ENCODE results near the gene IGFLR1. TPM values are rescaled to one million over a fixed set of nuclear protein-coding genes. Genes with fewer than 3 reads are reported as not detected.

The IGFLR1 gene
- total RNA-seq, 1 experiment from 2014 or later, result 9.9 TPM

GRCh38 chr19:35716801-35717664 is 25.2 kb downstream of the IGFLR1 start (continued):
- TF ChIP-seq MLX (CRISPR knock-in tag; IDR thresholded peaks at IDR 0.05) (no peak), GTF2I (CRISPR knock-in tag; conservative IDR thresholded peaks at IDR 0.05) (0 out of 2 replicates have a peak, but pooled peaks have one; percentile 28), SOX15 (CRISPR knock-in tag; IDR thresholded peaks at IDR 0.05) (no peak), CBFB (CRISPR knock-in tag; IDR thresholded peaks at IDR 0.05; ENCODE audit: low read depth) (no peak; the same call in 1 of the 2 replicates), ATF2 (CRISPR knock-in tag; IDR thresholded peaks at IDR 0.05; ENCODE audit: borderline replicate concordance, low read depth) (no peak), USF1 (CRISPR knock-in tag; IDR thresholded peaks at IDR 0.05) (no peak; the same call in 1 of the 2 replicates), E2F4 (CRISPR knock-in tag; IDR thresholded peaks at IDR 0.05; ENCODE audit: borderline replicate concordance, low read depth) (no peak), PREB (CRISPR knock-in tag; IDR thresholded peaks at IDR 0.05; ENCODE audit: borderline replicate concordance) (no peak), PRDM15 (CRISPR knock-in tag; IDR thresholded peaks at IDR 0.05) (no peak), JUN (CRISPR knock-in tag; IDR thresholded peaks at IDR 0.05) (no peak), E2F5 (CRISPR knock-in tag; IDR thresholded peaks at IDR 0.05) (peak; percentile 68), ATF3 (CRISPR knock-in tag; conservative IDR thresholded peaks at IDR 0.05) (no peak), ARID4B (CRISPR knock-in tag; IDR thresholded peaks at IDR 0.05; ENCODE audit: borderline replicate concordance) (no peak), ELF4 (CRISPR knock-in tag; IDR thresholded peaks at IDR 0.05; ENCODE audit: low read depth) (no peak), NR3C1 (CRISPR knock-in tag; conservative IDR thresholded peaks at IDR 0.05; ENCODE audit: low read depth) (no peak), NFATC4 (CRISPR knock-in tag; IDR thresholded peaks at IDR 0.05) (no peak), STAT6 (CRISPR knock-in tag; conservative IDR thresholded peaks at IDR 0.05; ENCODE audit: low read depth) (no peak), ZNF671 (CRISPR knock-in tag; IDR thresholded peaks at IDR 0.05) (no peak), OVOL2 (CRISPR knock-in tag; IDR thresholded peaks at IDR 0.05; ENCODE audit: borderline replicate concordance) (no peak)
